GM23338 (cell line): Measurements from ENCODE around the gene FASN. TPM values are rescaled to one million over a fixed set of nuclear protein-coding genes. Genes with fewer than 3 reads are reported as not detected.
A peak's percentile ranks its signal among the peaks of the same experiment; 100 is the strongest.

ENCODE experiments used
- ATAC-seq: fragments of 200-7000 bp; cut with Tn5 transposase; 3 replicates; pipeline ENCODE4 v1.9.1; 2020
- DNase-seq: peaks from one replicate; pipeline ENCODE4 v3.0.0-alpha.2; 2015; ENCODE audit warnings: low spot score
- H2AFZ ChIP-seq: fragments of 200-600 bp; sonication (generic); 2 replicates; pipeline ENCODE4 v1.8.0; 2016; ENCODE audit warnings: antibody characterized with exemption, mild to moderate bottlenecking, moderate library complexity
- H3F3A ChIP-seq: fragments of 200-600 bp; sonication (generic); replicated peaks from 2 replicates; pipeline ENCODE4 v1.8.0; 2017; ENCODE audit warnings: antibody characterized with exemption, mixed run types, low read depth
- H3K27ac ChIP-seq: fragments of 200-600 bp; sonication (generic); 2 replicates; pipeline ENCODE4 v1.6.1; 2016; ENCODE audit warnings: low read depth
- H3K27me3 ChIP-seq: fragments of 200-600 bp; sonication (generic); 2 replicates; pipeline ENCODE4 v1.8.0; 2016; ENCODE audit warnings: mild to moderate bottlenecking, mixed run types, moderate library complexity; ENCODE audit not compliant: insufficient read depth
- H3K36me3 ChIP-seq: fragments of 200-600 bp; sonication (generic); 2 replicates; pipeline ENCODE4 v1.8.0; 2016; ENCODE audit warnings: mild to moderate bottlenecking; ENCODE audit not compliant: insufficient read depth
- H3K4me1 ChIP-seq: fragments of 200-600 bp; sonication (generic); 2 replicates; pipeline ENCODE4 v1.8.0; 2016; ENCODE audit warnings: mild to moderate bottlenecking, moderate library complexity; ENCODE audit not compliant: insufficient read depth
- H3K4me2 ChIP-seq: fragments of 200-600 bp; sonication (generic); 2 replicates; pipeline ENCODE4 v1.7.1; 2017; ENCODE audit warnings: mixed run types
- H3K4me3 ChIP-seq: fragments of 200-600 bp; sonication (generic); 2 replicates; pipeline ENCODE4 v1.6.1; 2016; ENCODE audit warnings: mixed run types
- H3K79me2 ChIP-seq: fragments of 200-600 bp; sonication (generic); replicated peaks from 2 replicates; pipeline ENCODE4 v1.8.0; 2017; ENCODE audit warnings: mild to moderate bottlenecking; ENCODE audit not compliant: insufficient read depth
- H3K9me2 ChIP-seq: fragments of 200-600 bp; sonication (generic); 2 replicates; pipeline ENCODE4 v1.8.0; 2017; ENCODE audit not compliant: insufficient read depth
- H4K20me1 ChIP-seq: fragments of 200-600 bp; sonication (generic); replicated peaks from 2 replicates; pipeline ENCODE4 v1.8.0; 2017; ENCODE audit warnings: mild to moderate bottlenecking; ENCODE audit not compliant: insufficient read depth
- H3K27ac Mint-ChIP-seq: 2 replicates; pipeline ENCODE4 v1.8.0; 2020; ENCODE audit warnings: inconsistent platforms, mild to moderate bottlenecking, moderate library complexity, mixed read lengths
- H3K27me3 Mint-ChIP-seq: 3 replicates; pipeline ENCODE4 v1.8.0; 2022; ENCODE audit warnings: low read depth, mild to moderate bottlenecking, moderate library complexity, mixed read lengths, inconsistent platforms; ENCODE audit not compliant: insufficient read depth, poor library complexity
- H3K36me3 Mint-ChIP-seq: 3 replicates; pipeline ENCODE4 v1.8.0; 2021; ENCODE audit warnings: low read depth, mild to moderate bottlenecking, inconsistent platforms, moderate library complexity, mixed read lengths
- H3K4me1 Mint-ChIP-seq: 3 replicates; pipeline ENCODE4 v1.8.0; 2020; ENCODE audit warnings: mild to moderate bottlenecking, inconsistent platforms, mixed read lengths
- H3K4me3 Mint-ChIP-seq: 3 replicates; pipeline ENCODE4 v1.8.0; 2021; ENCODE audit warnings: moderate library complexity, mild to moderate bottlenecking, inconsistent platforms, mixed read lengths
- H3K9me3 Mint-ChIP-seq: 3 replicates; pipeline ENCODE4 v1.8.0; 2020; ENCODE audit warnings: moderate library complexity, mild to moderate bottlenecking, inconsistent platforms, mixed read lengths
- CREB1 ChIP-seq: fragments of 250-450 bp; sonication (Bioruptor Pico); IDR thresholded peaks from 2 replicates; pipeline ENCODE4 v1.5.0; 2020; ENCODE audit warnings: low read depth, mild to moderate bottlenecking, moderate library complexity
- CTCF ChIP-seq, 2 experiments: fragments of 200-600 bp in 1 of 2; sonication (generic) in 1 of 2; conservative IDR thresholded peaks; 2 replicates each; pipeline versions ENCODE4 v1.5.1 to v1.6.1; 2016 to 2017; ENCODE audit warnings: antibody characterized with exemption in 2 of 2, low read depth in 2 of 2, mild to moderate bottlenecking in 2 of 2, moderate library complexity in 1 of 2
- ETS1 ChIP-seq: IDR thresholded peaks from 2 replicates; pipeline ENCODE4 v1.6.1; 2016; ENCODE audit warnings: antibody characterized with exemption
- EZH2 ChIP-seq: fragments of 200-600 bp; sonication (generic); IDR thresholded peaks from one replicate; pipeline ENCODE4 v1.8.0; 2017; ENCODE audit warnings: antibody characterized with exemption, mild to moderate bottlenecking, low read depth; ENCODE audit not compliant: unreplicated experiment
- EZH2phosphoT487 ChIP-seq: fragments of 200-600 bp; sonication (generic); IDR thresholded peaks from one replicate; pipeline ENCODE4 v1.8.1; 2018; ENCODE audit warnings: antibody characterized with exemption; ENCODE audit not compliant: unreplicated experiment
- JUNB ChIP-seq: IDR thresholded peaks from one replicate; pipeline ENCODE4 v1.6.1; 2016; ENCODE audit warnings: antibody characterized with exemption; ENCODE audit not compliant: unreplicated experiment
- NANOG ChIP-seq: IDR thresholded peaks from 2 replicates; pipeline ENCODE4 v1.6.1; 2016; ENCODE audit warnings: antibody characterized with exemption, borderline replicate concordance
- POLR2AphosphoS5 ChIP-seq: IDR thresholded peaks from 2 replicates; pipeline ENCODE4 v1.6.1; 2016; ENCODE audit warnings: antibody characterized with exemption, low read depth
- STAT1 ChIP-seq: IDR thresholded peaks from one replicate; pipeline ENCODE4 v1.6.1; 2016; ENCODE audit warnings: antibody characterized with exemption; ENCODE audit not compliant: unreplicated experiment
- ZNF114 ChIP-seq: fragments of 250-450 bp; sonication (Bioruptor Pico); IDR thresholded peaks from 2 replicates; pipeline ENCODE4 v1.5.0; 2020; ENCODE audit warnings: mild to moderate bottlenecking, moderate library complexity
- ZNF331 ChIP-seq: fragments of 250-450 bp; sonication (Bioruptor Pico); IDR thresholded peaks from 2 replicates; pipeline ENCODE4 v1.5.0; 2020; ENCODE audit warnings: low read depth, mild to moderate bottlenecking, moderate library complexity
- polyA plus RNA-seq: library from polyadenylated mRNA; unstranded; fragments of >200 nt; fragmentation: Nextera tagmentation; extraction: Ambion mirVana; gene quantifications from 2 replicates; pipeline ENCODE4 v1.2.1, GENCODE V29; 2016
- total RNA-seq: library from RNA; depleted of rRNA; stranded (reverse); fragments of >200 nt; shearing (Covaris generic); gene quantifications from 2 replicates; pipeline ENCODE4 v1.2.3, GENCODE V29; 2014
- TF ChIP-seq, protein P1 (sequence below): fragments of 250-450 bp; sonication (Bioruptor Pico); IDR thresholded peaks from 2 replicates; pipeline ENCODE4 v1.5.0; 2020; ENCODE audit warnings: mild to moderate bottlenecking, moderate library complexity
- TF ChIP-seq, protein P2 (sequence below): IDR thresholded peaks from one replicate; pipeline ENCODE4 v1.6.1; 2018; ENCODE audit warnings: antibody characterized with exemption; ENCODE audit not compliant: unreplicated experiment

FASN gene
- total and polyA plus RNA-seq, 2 experiments from 2014 or later: 120 to 849 TPM

- Histone ChIP-seq H3K9me2 (no peaks in the 10 kb centered on the region), H3K27ac (no peak overlapping the region), H3K4me2 (no peak overlapping the region), H3K36me3 (no peaks in the 10 kb centered on the region), H3K4me1 (no peaks in the 10 kb centered on the region), H3K79me2 (no peaks in the 10 kb centered on the region), H3F3A (no peaks in the 10 kb centered on the region), H3K4me3 (no peak overlapping the region), H3K27me3 (no peaks in the 10 kb centered on the region), H4K20me1 (no peaks in the 10 kb centered on the region), H2AFZ (peak overlapping the region; percentile 59; the same call in 1 of the 2 replicates)
- DNase-seq: peak; percentile 69
- ATAC-seq: peak; percentile 81
- H3K27ac Mint-ChIP-seq: no peak overlapping the region
- H3K27me3 Mint-ChIP-seq: peaks cover 15% of the 10 kb centered on the region
- TF ChIP-seq EZH2 (no peak), JUNB (no peak), ETS1 (no peak), CTCF (conservative IDR thresholded peaks at IDR 0.05; ENCODE audit: low read depth in 2 of 2) (no peak), EZH2phosphoT487 (no peak), ZNF331 (CRISPR knock-in tag) (no peak), STAT1 (no peak), NANOG (no peak), POLR2AphosphoS5 (no peak), CREB1 (no peak), ZNF114 (CRISPR knock-in tag) (no peak)
- TF ChIP-seq, protein P1, sequence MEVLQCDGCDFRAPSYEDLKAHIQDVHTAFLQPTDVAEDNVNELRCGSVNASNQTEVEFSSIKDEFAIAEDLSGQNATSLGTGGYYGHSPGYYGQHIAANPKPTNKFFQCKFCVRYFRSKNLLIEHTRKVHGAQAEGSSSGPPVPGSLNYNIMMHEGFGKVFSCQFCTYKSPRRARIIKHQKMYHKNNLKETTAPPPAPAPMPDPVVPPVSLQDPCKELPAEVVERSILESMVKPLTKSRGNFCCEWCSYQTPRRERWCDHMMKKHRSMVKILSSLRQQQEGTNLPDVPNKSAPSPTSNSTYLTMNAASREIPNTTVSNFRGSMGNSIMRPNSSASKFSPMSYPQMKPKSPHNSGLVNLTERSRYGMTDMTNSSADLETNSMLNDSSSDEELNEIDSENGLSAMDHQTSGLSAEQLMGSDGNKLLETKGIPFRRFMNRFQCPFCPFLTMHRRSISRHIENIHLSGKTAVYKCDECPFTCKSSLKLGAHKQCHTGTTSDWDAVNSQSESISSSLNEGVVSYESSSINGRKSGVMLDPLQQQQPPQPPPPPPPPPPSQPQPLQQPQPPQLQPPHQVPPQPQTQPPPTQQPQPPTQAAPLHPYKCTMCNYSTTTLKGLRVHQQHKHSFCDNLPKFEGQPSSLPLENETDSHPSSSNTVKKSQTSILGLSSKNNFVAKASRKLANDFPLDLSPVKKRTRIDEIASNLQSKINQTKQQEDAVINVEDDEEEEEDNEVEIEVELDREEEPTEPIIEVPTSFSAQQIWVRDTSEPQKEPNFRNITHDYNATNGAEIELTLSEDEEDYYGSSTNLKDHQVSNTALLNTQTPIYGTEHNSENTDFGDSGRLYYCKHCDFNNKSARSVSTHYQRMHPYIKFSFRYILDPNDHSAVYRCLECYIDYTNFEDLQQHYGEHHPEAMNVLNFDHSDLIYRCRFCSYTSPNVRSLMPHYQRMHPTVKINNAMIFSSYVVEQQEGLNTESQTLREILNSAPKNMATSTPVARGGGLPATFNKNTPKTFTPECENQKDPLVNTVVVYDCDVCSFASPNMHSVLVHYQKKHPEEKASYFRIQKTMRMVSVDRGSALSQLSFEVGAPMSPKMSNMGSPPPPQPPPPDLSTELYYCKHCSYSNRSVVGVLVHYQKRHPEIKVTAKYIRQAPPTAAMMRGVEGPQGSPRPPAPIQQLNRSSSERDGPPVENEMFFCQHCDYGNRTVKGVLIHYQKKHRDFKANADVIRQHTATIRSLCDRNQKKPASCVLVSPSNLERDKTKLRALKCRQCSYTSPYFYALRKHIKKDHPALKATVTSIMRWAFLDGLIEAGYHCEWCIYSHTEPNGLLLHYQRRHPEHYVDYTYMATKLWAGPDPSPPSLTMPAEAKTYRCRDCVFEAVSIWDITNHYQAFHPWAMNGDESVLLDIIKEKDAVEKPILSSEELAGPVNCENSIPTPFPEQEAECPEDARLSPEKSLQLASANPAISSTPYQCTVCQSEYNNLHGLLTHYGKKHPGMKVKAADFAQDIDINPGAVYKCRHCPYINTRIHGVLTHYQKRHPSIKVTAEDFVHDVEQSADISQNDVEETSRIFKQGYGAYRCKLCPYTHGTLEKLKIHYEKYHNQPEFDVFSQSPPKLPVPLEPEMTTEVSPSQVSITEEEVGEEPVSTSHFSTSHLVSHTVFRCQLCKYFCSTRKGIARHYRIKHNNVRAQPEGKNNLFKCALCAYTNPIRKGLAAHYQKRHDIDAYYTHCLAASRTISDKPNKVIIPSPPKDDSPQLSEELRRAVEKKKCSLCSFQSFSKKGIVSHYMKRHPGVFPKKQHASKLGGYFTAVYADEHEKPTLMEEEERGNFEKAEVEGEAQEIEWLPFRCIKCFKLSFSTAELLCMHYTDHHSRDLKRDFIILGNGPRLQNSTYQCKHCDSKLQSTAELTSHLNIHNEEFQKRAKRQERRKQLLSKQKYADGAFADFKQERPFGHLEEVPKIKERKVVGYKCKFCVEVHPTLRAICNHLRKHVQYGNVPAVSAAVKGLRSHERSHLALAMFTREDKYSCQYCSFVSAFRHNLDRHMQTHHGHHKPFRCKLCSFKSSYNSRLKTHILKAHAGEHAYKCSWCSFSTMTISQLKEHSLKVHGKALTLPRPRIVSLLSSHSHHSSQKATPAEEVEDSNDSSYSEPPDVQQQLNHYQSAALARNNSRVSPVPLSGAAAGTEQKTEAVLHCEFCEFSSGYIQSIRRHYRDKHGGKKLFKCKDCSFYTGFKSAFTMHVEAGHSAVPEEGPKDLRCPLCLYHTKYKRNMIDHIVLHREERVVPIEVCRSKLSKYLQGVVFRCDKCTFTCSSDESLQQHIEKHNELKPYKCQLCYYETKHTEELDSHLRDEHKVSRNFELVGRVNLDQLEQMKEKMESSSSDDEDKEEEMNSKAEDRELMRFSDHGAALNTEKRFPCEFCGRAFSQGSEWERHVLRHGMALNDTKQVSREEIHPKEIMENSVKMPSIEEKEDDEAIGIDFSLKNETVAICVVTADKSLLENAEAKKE (CRISPR knock-in tag): no peak
- TF ChIP-seq, protein P2, sequence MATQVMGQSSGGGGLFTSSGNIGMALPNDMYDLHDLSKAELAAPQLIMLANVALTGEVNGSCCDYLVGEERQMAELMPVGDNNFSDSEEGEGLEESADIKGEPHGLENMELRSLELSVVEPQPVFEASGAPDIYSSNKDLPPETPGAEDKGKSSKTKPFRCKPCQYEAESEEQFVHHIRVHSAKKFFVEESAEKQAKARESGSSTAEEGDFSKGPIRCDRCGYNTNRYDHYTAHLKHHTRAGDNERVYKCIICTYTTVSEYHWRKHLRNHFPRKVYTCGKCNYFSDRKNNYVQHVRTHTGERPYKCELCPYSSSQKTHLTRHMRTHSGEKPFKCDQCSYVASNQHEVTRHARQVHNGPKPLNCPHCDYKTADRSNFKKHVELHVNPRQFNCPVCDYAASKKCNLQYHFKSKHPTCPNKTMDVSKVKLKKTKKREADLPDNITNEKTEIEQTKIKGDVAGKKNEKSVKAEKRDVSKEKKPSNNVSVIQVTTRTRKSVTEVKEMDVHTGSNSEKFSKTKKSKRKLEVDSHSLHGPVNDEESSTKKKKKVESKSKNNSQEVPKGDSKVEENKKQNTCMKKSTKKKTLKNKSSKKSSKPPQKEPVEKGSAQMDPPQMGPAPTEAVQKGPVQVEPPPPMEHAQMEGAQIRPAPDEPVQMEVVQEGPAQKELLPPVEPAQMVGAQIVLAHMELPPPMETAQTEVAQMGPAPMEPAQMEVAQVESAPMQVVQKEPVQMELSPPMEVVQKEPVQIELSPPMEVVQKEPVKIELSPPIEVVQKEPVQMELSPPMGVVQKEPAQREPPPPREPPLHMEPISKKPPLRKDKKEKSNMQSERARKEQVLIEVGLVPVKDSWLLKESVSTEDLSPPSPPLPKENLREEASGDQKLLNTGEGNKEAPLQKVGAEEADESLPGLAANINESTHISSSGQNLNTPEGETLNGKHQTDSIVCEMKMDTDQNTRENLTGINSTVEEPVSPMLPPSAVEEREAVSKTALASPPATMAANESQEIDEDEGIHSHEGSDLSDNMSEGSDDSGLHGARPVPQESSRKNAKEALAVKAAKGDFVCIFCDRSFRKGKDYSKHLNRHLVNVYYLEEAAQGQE: no peak
- H3K4me3 Mint-ChIP-seq: no peak overlapping the region
- H3K4me1 Mint-ChIP-seq: peaks cover 17% of the 10 kb centered on the region
- peaks cover 6% of the 10 kb centered on the region for H3K36me3 Mint-ChIP-seq
- H3K9me3 Mint-ChIP-seq: no peaks in the 10 kb centered on the region; the same call in 2 of the 3 replicates
Measured at GRCh38 chr17:82043507-82043906, 54.5 kb downstream of the FASN start.
